Measurements from ENCODE around the gene SHROOM1.

The SHROOM1 gene

GRCh38 chr5:132830436-132831094 lies at the start of gene SHROOM1:
TSS of gene SHROOM1 (minus strand) at chr5:132830647. CDS start at chr5:132826140, 4,507 bp downstream.
- in situ Hi-C loops (cut with MboI; ENCODE audit: low sequenced_read_pairs, unreplicated experiment), result no loop called here
- TF ChIP-seq CTCF (IDR thresholded peaks at IDR 0.05; ENCODE audit: borderline replicate concordance, control extremely low read depth, extremely low read depth, insufficient read depth, missing control alignments), result no peak
- peak; percentile 92 for DNase-seq (ENCODE audit: low spot score)

- DNase-seq (ENCODE audit: low spot score), result no peak
- in situ Hi-C loops (cut with MboI; ENCODE audit: low sequenced_read_pairs, unreplicated experiment), result no loop called here
- no peak for TF ChIP-seq CTCF (IDR thresholded peaks at IDR 0.05; ENCODE audit: borderline replicate concordance, control extremely low read depth, extremely low read depth, insufficient read depth, missing control alignments)
Observed at GRCh38 chr5:132877938-132878337, 47.5 kb upstream of the SHROOM1 start.

- no peak for TF ChIP-seq CTCF (IDR thresholded peaks at IDR 0.05; ENCODE audit: borderline replicate concordance, control extremely low read depth, extremely low read depth, insufficient read depth, missing control alignments)
- in situ Hi-C loops (cut with MboI; ENCODE audit: low sequenced_read_pairs, unreplicated experiment), result no loop called here
- DNase-seq (ENCODE audit: low spot score), result no peak
Observed at GRCh38 chr5:132877466-132877865, 47.0 kb upstream of the SHROOM1 start.

GRCh38 chr5:132876020-132876759 lies 45.7 kb upstream of the SHROOM1 start:
- in situ Hi-C loops (cut with MboI; ENCODE audit: low sequenced_read_pairs, unreplicated experiment), result no loop called here
- no peak for DNase-seq (ENCODE audit: low spot score)
- TF ChIP-seq CTCF (IDR thresholded peaks at IDR 0.05; ENCODE audit: borderline replicate concordance, control extremely low read depth, extremely low read depth, insufficient read depth, missing control alignments), result no peak

- no peak for DNase-seq (ENCODE audit: low spot score)
- no peak for TF ChIP-seq CTCF (IDR thresholded peaks at IDR 0.05; ENCODE audit: borderline replicate concordance, control extremely low read depth, extremely low read depth, insufficient read depth, missing control alignments)
- in situ Hi-C loops (cut with MboI; ENCODE audit: low sequenced_read_pairs, unreplicated experiment), result no loop called here
Observed at GRCh38 chr5:132873930-132874271, 43.5 kb upstream of the SHROOM1 start.

- in situ Hi-C loops (cut with MboI; ENCODE audit: low sequenced_read_pairs, unreplicated experiment), result no loop called here
- no peak for TF ChIP-seq CTCF (IDR thresholded peaks at IDR 0.05; ENCODE audit: borderline replicate concordance, control extremely low read depth, extremely low read depth, insufficient read depth, missing control alignments)
- DNase-seq (ENCODE audit: low spot score), result no peak
Observed at GRCh38 chr5:132873119-132873929, 42.9 kb upstream of the SHROOM1 start, which contains the start of gene LEAP2. TSS of gene LEAP2 (plus strand) at chr5:132873668. CDS start at chr5:132873695, 27 bp downstream.
